Motor neuron (in vitro differentiated cells): Measurements from ENCODE around the gene ATP5MC2. TPM values are rescaled to one million over a fixed set of nuclear protein-coding genes. Genes with fewer than 3 reads are reported as not detected.

Experiments
- ATAC-seq, 8 experiments: fragments of 200-7000 bp; cut with Tn5 transposase; replicated peaks in 6 of 8; 2 replicates each; pipeline ENCODE4 v1.8.0; 2021; ENCODE audit warnings: mild to moderate bottlenecking in 8 of 8, moderate library complexity in 8 of 8
- H3K27ac ChIP-seq, 2 donors: fragments of 250-450 bp; sonication (Bioruptor Pico); 2 replicates each; pipeline ENCODE4 v1.9.0; 2021; ENCODE audit warnings: antibody characterized with exemption in 2 of 2, mild to moderate bottlenecking in 2 of 2, moderate library complexity in 1 of 2
- H3K4me1 ChIP-seq, 2 donors: fragments of 250-450 bp; sonication (Bioruptor Pico); replicated peaks in 1 of 2; 2 replicates each; pipeline ENCODE4 v1.6.1; 2021; ENCODE audit warnings: antibody characterized with exemption in 2 of 2, mild to moderate bottlenecking in 2 of 2, moderate library complexity in 1 of 2
- H3K4me3 ChIP-seq, 5 donors: fragments of 250-450 bp; sonication (Bioruptor Pico); 2 replicates each; pipeline ENCODE4 v1.9.0; 2021; ENCODE audit warnings: antibody characterized with exemption in 5 of 5, mild to moderate bottlenecking in 5 of 5, moderate library complexity in 4 of 5
- WGBS, 10 experiments: fragments of 450-650 bp; shearing (Covaris generic); methylation state at CpG; one replicate each; pipeline ENCODE4 v1.0.0; 2022; 5-methylcytosine and 5-hydroxymethylcytosine counted together
- in situ Hi-C, 9 experiments: fragments of 400-800 bp; cut with MboI; loops; one replicate each; pipeline ENCODE4 v1.15.0; 2021; ENCODE audit warnings: low sequenced_read_pairs in 9 of 9, low pct_unique_long_range_greater_than_20kb in 2 of 9; ENCODE audit not compliant: unreplicated experiment in 9 of 9
- total RNA-seq, 8 experiments: library from RNA; unstranded; fragments of 300-600 nt; gene quantifications; 2 replicates each; pipeline versions ENCODE4 v1.2.3 to v1.2.4, GENCODE V29; 2022

ATP5MC2 gene
- total RNA-seq, 8 experiments from 2014 or later, result 318 to 563 (median 434) TPM

- H3K27ac ChIP-seq, result no peak overlapping the region
- no peak for ATAC-seq
- H3K4me1 ChIP-seq, result no peaks in the 10 kb centered on the region
- in situ Hi-C loops, result no loop called here
- H3K4me3 ChIP-seq, result no peak overlapping the region
- WGBS, 10 experiments, result 76 to 100% (median 96%) methylated on average over 1 to 4 of the region's 4 CpGs; no CpG with 5 or more reads in 3 of the 10 experiments
Observed at GRCh38 chr12:53616950-53617349, 58.9 kb downstream of the ATP5MC2 start.

Other genes starting within 250 kb of the ATP5MC2 start
- 100 to 1,000 TPM in 3 of 8 experiments, 10 to 100 TPM in 5; 42.8 to 264 (median 79.4) TPM for gene PRR13, start 234.3 kb downstream of the ATP5MC2 start, total RNA-seq
- 100 to 1,000 TPM; 188 to 782 (median 284) TPM for gene PCBP2, start 224.0 kb downstream of the ATP5MC2 start, total RNA-seq
- gene MAP3K12, start 176.6 kb downstream of the ATP5MC2 start, total RNA-seq, result 10 to 100 TPM; 17.2 to 90.3 (median 32.7) TPM
- 10 to 100 TPM; 24.8 to 56.9 (median 44.5) TPM for gene TARBP2, start 174.8 kb downstream of the ATP5MC2 start, total RNA-seq
- gene NPFF, start 168.6 kb downstream of the ATP5MC2 start, total RNA-seq, result 1 to 10 TPM in 1 of 8 experiments, under 1 TPM in 1, not detected in 6; 0.78 to 2.2 TPM
- gene ATF7, start 49.7 kb downstream of the ATP5MC2 start, total RNA-seq, result 10 to 100 TPM in 5 of 8 experiments, 1 to 10 TPM in 3; 7.9 to 37.7 (median 12.5) TPM
- 100 to 1,000 TPM in 1 of 8 experiments, 10 to 100 TPM in 7; 28.8 to 141 (median 64.2) TPM for gene CALCOCO1, start 51.4 kb upstream of the ATP5MC2 start, total RNA-seq
- gene CISTR, start 75.9 kb upstream of the ATP5MC2 start, total RNA-seq, result 1 to 10 TPM in 1 of 8 experiments, not detected in 7; 1.1 TPM